Colonic mucosa (tissue), 4 donors: ENCODE measurements around the gene DHRS3. TPM values are rescaled to one million over a fixed set of nuclear protein-coding genes. Genes with fewer than 3 reads are reported as not detected.

ENCODE experiments used
- DNase-seq: peaks from one replicate; pipeline ENCODE4 v3.0.0-alpha.2; 2020
- H3K27ac ChIP-seq: fragments of 200-600 bp; one replicate; pipeline ENCODE4 v1.8.0; 2021
- H3K27me3 ChIP-seq: fragments of 200-600 bp; one replicate; pipeline ENCODE4 v1.8.0; 2021
- H3K36me3 ChIP-seq: fragments of 200-600 bp; one replicate; pipeline ENCODE4 v1.8.0; 2021
- H3K4me1 ChIP-seq: fragments of 200-600 bp; one replicate; pipeline ENCODE4 v1.8.0; 2021; ENCODE audit warnings: mild to moderate bottlenecking
- H3K4me3 ChIP-seq: fragments of 200-600 bp; one replicate; pipeline ENCODE4 v1.8.0; 2021
- H3K9ac ChIP-seq, 2 donors: one replicate each; pipeline ENCODE4 v1.7.0; 2013; ENCODE audit warnings: control low read depth in 2 of 2, low read depth in 2 of 2, low read length in 2 of 2
- H3K9me3 ChIP-seq: fragments of 200-600 bp; one replicate; pipeline ENCODE4 v1.8.0; 2021
- CTCF ChIP-seq: fragments of 200-600 bp; IDR thresholded peaks from one replicate; pipeline ENCODE4 v1.8.0; 2022; ENCODE audit warnings: antibody characterized with exemption, mild to moderate bottlenecking
- intact Hi-C: fragments of 100-400 bp; cut with DNase I; formaldehyde crosslinking; loops from one replicate; pipeline ENCODE4 v1.14.1; 2022
- total RNA-seq, 2 donors: library from RNA; stranded (reverse); fragmentation: NEBNext Ultra II Directional in 1 of 2; extraction: Animal tissue kit (Norgen Biotek cat#: 25700) in 1 of 2; gene quantifications; one replicate each; pipeline ENCODE4 v1.2.1, GENCODE V29; 2021
- donor health status: healthy.
- donor health status: DM: no; HTN: no; CAD: no.
- donor health status: DM: no; HTN: no; CAD: no.

The DHRS3 gene
- total RNA-seq, 2 donors from 2014 or later: 69.6 to 120 TPM

GRCh38 chr1:12643785-12644184 lies 25.8 kb upstream of the DHRS3 start, which contains the start of gene AADACL4:
TSS of gene AADACL4 (plus strand) at chr1:12644085. CDS start at chr1:12644547, 462 bp downstream.
- Histone ChIP-seq H3K27me3 (no peaks in the 10 kb centered on the region), H3K36me3 (no peaks in the 10 kb centered on the region), H3K4me1 (no peaks in the 10 kb centered on the region), H3K4me3 (no peak within 1 kb of the TSS), H3K9me3 (no peaks in the 10 kb centered on the region), H3K27ac (no peak within 1 kb of the TSS), H3K9ac (no peak within 1 kb of the TSS)
- intact Hi-C loops: no loop called here
- no peak for DNase-seq
- no peak for TF ChIP-seq CTCF

- Histone ChIP-seq H3K4me3 (no peak overlapping the region), H3K9ac (no peak overlapping the region), H3K36me3 (no peaks in the 10 kb centered on the region), H3K4me1 (no peaks in the 10 kb centered on the region), H3K27ac (no peak overlapping the region), H3K9me3 (no peaks in the 10 kb centered on the region), H3K27me3 (no peaks in the 10 kb centered on the region)
- intact Hi-C loops: no loop called here
- no peak for DNase-seq
- TF ChIP-seq CTCF: no peak
Observed at GRCh38 chr1:12643079-12643478, 25.1 kb upstream of the DHRS3 start.

- H3K4me3 ChIP-seq: no peak overlapping the region
- H3K9ac ChIP-seq: no peak overlapping the region
- no peak overlapping the region for H3K27ac ChIP-seq
- H3K9me3 ChIP-seq: no peaks in the 10 kb centered on the region
- no peaks in the 10 kb centered on the region for H3K36me3 ChIP-seq
- no peaks in the 10 kb centered on the region for H3K27me3 ChIP-seq
- intact Hi-C loops: no loop called here
- no peaks in the 10 kb centered on the region for H3K4me1 ChIP-seq
- no peak for DNase-seq
- no peak for TF ChIP-seq CTCF
Observed at GRCh38 chr1:12640958-12641272, 22.9 kb upstream of the DHRS3 start.

GRCh38 chr1:12640237-12640957 lies 22.4 kb upstream of the DHRS3 start:
- no peak overlapping the region for H3K9ac ChIP-seq
- H3K27me3 ChIP-seq: no peaks in the 10 kb centered on the region
- no peaks in the 10 kb centered on the region for H3K36me3 ChIP-seq
- TF ChIP-seq CTCF: no peak
- no peak for DNase-seq
- intact Hi-C loops: no loop called here
- no peaks in the 10 kb centered on the region for H3K9me3 ChIP-seq
- H3K4me1 ChIP-seq: no peaks in the 10 kb centered on the region
- no peak overlapping the region for H3K27ac ChIP-seq
- H3K4me3 ChIP-seq: no peak overlapping the region

GRCh38 chr1:12637693-12638092 lies 19.7 kb upstream of the DHRS3 start:
- Histone ChIP-seq H3K27me3 (no peaks in the 10 kb centered on the region), H3K4me3 (no peak overlapping the region), H3K9me3 (no peaks in the 10 kb centered on the region), H3K4me1 (no peaks in the 10 kb centered on the region), H3K27ac (no peak overlapping the region), H3K9ac (no peak overlapping the region), H3K36me3 (no peaks in the 10 kb centered on the region)
- intact Hi-C loops: no loop called here
- TF ChIP-seq CTCF: no peak
- no peak for DNase-seq
